ENCODE results near the gene ATP10A. TPM values are rescaled to one million over a fixed set of nuclear protein-coding genes. Genes with fewer than 3 reads are reported as not detected.

The ATP10A gene
- total and polyA plus RNA-seq, 9 of the 15 experiments (the other 6 are each of a cell fraction or from before 2014, with no cell fraction given): 0.09 TPM; not detected in 8

GRCh38 chr15:25870938-25871337 is 7.8 kb upstream of the ATP10A start:
- no peak overlapping the region for H3K4me3 ChIP-seq
- DNase-seq (ENCODE audit: extremely low read depth in 1 of 4, low spot score in 3 of 4): no peak
- ATAC-seq: no peak
- no peaks in the 10 kb centered on the region for H4K20me1 ChIP-seq (replicated peaks; ENCODE audit: control insufficient read depth, insufficient read depth, low read length)
- BruUV-seq (replicated peaks): no TSS peak
- no peak overlapping the region for H3K4me2 ChIP-seq (ENCODE audit: insufficient read depth, low read length)
- H3K79me2 ChIP-seq (ENCODE audit: control insufficient read depth, insufficient read depth, low read length): no peaks in the 10 kb centered on the region
- no peak for TF ChIP-seq ZNF766 (CRISPR knock-in tag; conservative IDR thresholded peaks at IDR 0.05)
- TF ChIP-seq TFE3 (CRISPR knock-in tag; IDR thresholded peaks at IDR 0.05): peak; percentile 11; the same call in 1 of the 2 replicates
- no peak overlapping the region for H2AFZ ChIP-seq (ENCODE audit: low read depth, low read length)
- H3K4me1 ChIP-seq (replicated peaks in 1 of 2; ENCODE audit: control insufficient read depth in 2 of 2, insufficient read depth in 2 of 2, low read length in 2 of 2): no peaks in the 10 kb centered on the region
- in situ Hi-C loops (cut with MboI) (no loop called here), intact Hi-C loops (cut with micrococcal nuclease) (no loop called here)
- no peaks in the 10 kb centered on the region for H3K36me3 ChIP-seq (ENCODE audit: control insufficient read depth, insufficient read depth, low read length)
- ChIA-PET CTCF (ENCODE audit: low intra/inter-chr PET ratio) (no interaction called here), POLR2A (interaction anchor here (1.0 kb wide), 1 partner anchor 9 kb away, joined by 4 read pairs; no protein-coding TSS in a partner anchor)
- H3K27me3 ChIP-seq (ENCODE audit: control insufficient read depth in 2 of 2, insufficient read depth in 2 of 2, low read length in 2 of 2): peaks cover 5 to 9% of the 10 kb centered on the region in 2 experiments; a peak in 3 of 5 replicates
- no peak overlapping the region for H3K9ac ChIP-seq (ENCODE audit: insufficient read depth in 1 of 2, low read depth in 2 of 2, low read length in 2 of 2)
- no peaks in the 10 kb centered on the region for H3K9me1 ChIP-seq (ENCODE audit: control insufficient read depth, insufficient read depth, low read length)
- no peaks in the 10 kb centered on the region for H3K9me3 ChIP-seq (replicated peaks; ENCODE audit: control insufficient read depth, insufficient read depth, low read depth, low read length)
- FAIRE-seq: no peak
- no peak overlapping the region for H3K27ac ChIP-seq (ENCODE audit: extremely low read depth, low read depth, low read length)
- 3% methylated on average over 2 of the region's 2 CpGs for WGBS (ENCODE audit: insufficient coverage, low coverage, missing lambda C conversion rate)

GRCh38 chr15:25869701-25870100 is 6.6 kb upstream of the ATP10A start:
- intact Hi-C loops (cut with micrococcal nuclease) (no loop called here), in situ Hi-C loops (cut with MboI) (no loop called here)
- no peaks in the 10 kb centered on the region for H3K36me3 ChIP-seq (ENCODE audit: control insufficient read depth, insufficient read depth, low read length)
- ChIA-PET CTCF (ENCODE audit: low intra/inter-chr PET ratio) (no interaction called here), POLR2A (no interaction called here)
- H3K79me2 ChIP-seq (ENCODE audit: control insufficient read depth, insufficient read depth, low read length): no peaks in the 10 kb centered on the region
- no peak overlapping the region for H3K4me3 ChIP-seq
- no peak overlapping the region for H3K4me2 ChIP-seq (ENCODE audit: insufficient read depth, low read length)
- H2AFZ ChIP-seq (ENCODE audit: low read depth, low read length): no peak overlapping the region
- no peak for ATAC-seq
- FAIRE-seq: no peak
- WGBS (ENCODE audit: insufficient coverage, low coverage, missing lambda C conversion rate): 6% methylated on average over 8 of the region's 8 CpGs
- H4K20me1 ChIP-seq (replicated peaks; ENCODE audit: control insufficient read depth, insufficient read depth, low read length): no peaks in the 10 kb centered on the region
- no TSS peak for BruUV-seq (replicated peaks)
- no peak for DNase-seq (ENCODE audit: extremely low read depth in 1 of 4, low spot score in 3 of 4)
- H3K9me3 ChIP-seq (replicated peaks; ENCODE audit: control insufficient read depth, insufficient read depth, low read depth, low read length): no peaks in the 10 kb centered on the region
- no peaks in the 10 kb centered on the region for H3K9me1 ChIP-seq (ENCODE audit: control insufficient read depth, insufficient read depth, low read length)
- no peak overlapping the region for H3K9ac ChIP-seq (ENCODE audit: insufficient read depth in 1 of 2, low read depth in 2 of 2, low read length in 2 of 2)
- peaks cover 5 to 13% of the 10 kb centered on the region in 2 experiments; a peak in 3 of 5 replicates for H3K27me3 ChIP-seq (ENCODE audit: control insufficient read depth in 2 of 2, insufficient read depth in 2 of 2, low read length in 2 of 2)
- no peak overlapping the region for H3K27ac ChIP-seq (ENCODE audit: extremely low read depth, low read depth, low read length)
- H3K4me1 ChIP-seq (replicated peaks in 1 of 2; ENCODE audit: control insufficient read depth in 2 of 2, insufficient read depth in 2 of 2, low read length in 2 of 2): no peaks in the 10 kb centered on the region
- no peak for TF ChIP-seq ZNF23 (CRISPR knock-in tag; IDR thresholded peaks at IDR 0.05)
- TF ChIP-seq MXI1 (IDR thresholded peaks at IDR 0.05; ENCODE audit: low read depth, low read length): no peak
- TF ChIP-seq FOXP1 (CRISPR knock-in tag; IDR thresholded peaks at IDR 0.05): no peak
- TF ChIP-seq HNRNPK (IDR thresholded peaks at IDR 0.05; ENCODE audit: low read depth, low read length, poor library complexity, severe bottlenecking): no peak
- no peak for TF ChIP-seq ZC3H11A (IDR thresholded peaks at IDR 0.05; ENCODE audit: low read depth, low read length)
- no peak for TF ChIP-seq SFPQ (IDR thresholded peaks at IDR 0.05; ENCODE audit: low read depth, low read length)
- no peak for TF ChIP-seq DNMT1 (IDR thresholded peaks at IDR 0.05)
- no peak for TF ChIP-seq SAFB2 (IDR thresholded peaks at IDR 0.05; ENCODE audit: borderline replicate concordance, low read depth, low read length, severe bottlenecking)
- TF ChIP-seq ZNF507 (tag; conservative IDR thresholded peaks at IDR 0.05): no peak
- no peak for TF ChIP-seq SNRNP70 (optimal IDR thresholded peaks at IDR 0.05; ENCODE audit: low read depth, low read length)
- TF ChIP-seq SIN3B (IDR thresholded peaks at IDR 0.05; ENCODE audit: low read depth): no peak
- no peak for TF ChIP-seq MEIS2 (IDR thresholded peaks at IDR 0.05; ENCODE audit: partially characterized antibody)
